Central memory CD8-positive, alpha-beta T cell (primary cell): ENCODE results near the gene ZNF618.
A peak's percentile ranks its signal among the peaks of the same experiment; 100 is the strongest.

Source experiments
- ATAC-seq: fragments of 150-1000 bp; cut with Tn5 transposase; replicated peaks from 2 replicates; pipeline ENCODE4 v1.10.0; 2022; ENCODE audit warnings: mild to moderate bottlenecking, moderate FRiP score, moderate number of reproducible peaks; ENCODE audit not compliant: poor library complexity, severe bottlenecking; ENCODE audit errors: extremely low read depth
- DNase-seq, 2 donors: peaks; one replicate each; pipeline ENCODE4 v3.0.0; 2021; ENCODE audit warnings: low spot score in 2 of 2
- H3K27ac Mint-ChIP-seq: one replicate; pipeline ENCODE4 v1.8.0; 2022; ENCODE audit warnings: low read depth, mild to moderate bottlenecking, moderate library complexity, mixed read lengths
- H3K27me3 Mint-ChIP-seq: one replicate; pipeline ENCODE4 v1.8.0; 2022; ENCODE audit warnings: mixed read lengths
- H3K36me3 Mint-ChIP-seq: one replicate; pipeline ENCODE4 v1.8.0; 2022; ENCODE audit warnings: mild to moderate bottlenecking, moderate library complexity, mixed read lengths; ENCODE audit not compliant: insufficient read depth
- H3K4me1 Mint-ChIP-seq: one replicate; pipeline ENCODE4 v1.8.0; 2022; ENCODE audit warnings: mixed read lengths
- H3K4me3 Mint-ChIP-seq: one replicate; pipeline ENCODE4 v1.8.0; 2022; ENCODE audit warnings: mild to moderate bottlenecking, moderate library complexity, mixed read lengths
- H3K9me3 Mint-ChIP-seq: one replicate; pipeline ENCODE4 v1.8.0; 2022; ENCODE audit warnings: mixed read lengths

The ZNF618 gene

GRCh38 chr9:114084282-114085073 lies 208.4 kb downstream of the ZNF618 start:
- DNase-seq (no peak), ATAC-seq (no peak)
- Mint-ChIP-seq H3K4me1 (no peaks in the 10 kb centered on the region), H3K27ac (no peak overlapping the region), H3K27me3 (peaks cover 21% of the 10 kb centered on the region), H3K9me3 (no peaks in the 10 kb centered on the region), H3K4me3 (no peak overlapping the region), H3K36me3 (no peaks in the 10 kb centered on the region)

- no peaks in the 10 kb centered on the region for H3K9me3 Mint-ChIP-seq
- H3K36me3 Mint-ChIP-seq = no peaks in the 10 kb centered on the region
- no peak overlapping the region for H3K4me3 Mint-ChIP-seq
- peaks cover 31% of the 10 kb centered on the region for H3K27me3 Mint-ChIP-seq
- no peaks in the 10 kb centered on the region for H3K4me1 Mint-ChIP-seq
- H3K27ac Mint-ChIP-seq = no peak overlapping the region
- DNase-seq (no peak), ATAC-seq (no peak)
Observed at GRCh38 chr9:114085387-114085789, 209.3 kb downstream of the ZNF618 start.

- DNase-seq (no peak), ATAC-seq (no peak)
- H3K36me3 Mint-ChIP-seq = no peaks in the 10 kb centered on the region
- no peak overlapping the region for H3K4me3 Mint-ChIP-seq
- no peaks in the 10 kb centered on the region for H3K4me1 Mint-ChIP-seq
- H3K27ac Mint-ChIP-seq = no peak overlapping the region
- H3K27me3 Mint-ChIP-seq = peaks cover 37% of the 10 kb centered on the region
- no peaks in the 10 kb centered on the region for H3K9me3 Mint-ChIP-seq
Observed at GRCh38 chr9:114086009-114086408, 209.9 kb downstream of the ZNF618 start.

GRCh38 chr9:114086607-114087006 lies 210.5 kb downstream of the ZNF618 start:
- H3K27ac Mint-ChIP-seq = no peak overlapping the region
- DNase-seq = no peak
- no peak overlapping the region for H3K4me3 Mint-ChIP-seq
- no peak for ATAC-seq
- no peaks in the 10 kb centered on the region for H3K36me3 Mint-ChIP-seq
- H3K27me3 Mint-ChIP-seq = peaks cover 37% of the 10 kb centered on the region
- no peaks in the 10 kb centered on the region for H3K4me1 Mint-ChIP-seq
- H3K9me3 Mint-ChIP-seq = no peaks in the 10 kb centered on the region

- H3K27ac Mint-ChIP-seq = no peak overlapping the region
- ATAC-seq (no peak), DNase-seq (no peak)
- H3K9me3 Mint-ChIP-seq = no peaks in the 10 kb centered on the region
- H3K27me3 Mint-ChIP-seq = peaks cover 37% of the 10 kb centered on the region
- H3K4me1 Mint-ChIP-seq = no peaks in the 10 kb centered on the region
- no peaks in the 10 kb centered on the region for H3K36me3 Mint-ChIP-seq
- no peak overlapping the region for H3K4me3 Mint-ChIP-seq
Observed at GRCh38 chr9:114087721-114088120, 211.6 kb downstream of the ZNF618 start.

- Mint-ChIP-seq H3K27ac (no peak overlapping the region), H3K27me3 (peaks cover 37% of the 10 kb centered on the region), H3K9me3 (no peaks in the 10 kb centered on the region), H3K36me3 (no peaks in the 10 kb centered on the region), H3K4me1 (no peaks in the 10 kb centered on the region), H3K4me3 (no peak overlapping the region)
- DNase-seq (no peak), ATAC-seq (no peak)
Observed at GRCh38 chr9:114088571-114089170, 212.6 kb downstream of the ZNF618 start.

GRCh38 chr9:114089206-114089840 lies 213.2 kb downstream of the ZNF618 start:
- Mint-ChIP-seq H3K4me3 (no peak overlapping the region), H3K27ac (peak overlapping the region; percentile 68), H3K27me3 (peaks cover 40% of the 10 kb centered on the region), H3K36me3 (no peaks in the 10 kb centered on the region), H3K4me1 (no peaks in the 10 kb centered on the region), H3K9me3 (no peaks in the 10 kb centered on the region)
- DNase-seq = no peak
- no peak for ATAC-seq

GRCh38 chr9:114090798-114091197 lies 214.7 kb downstream of the ZNF618 start:
- no peak overlapping the region for H3K4me3 Mint-ChIP-seq
- DNase-seq (no peak), ATAC-seq (no peak)
- H3K27me3 Mint-ChIP-seq = peaks cover 54% of the 10 kb centered on the region
- no peaks in the 10 kb centered on the region for H3K9me3 Mint-ChIP-seq
- H3K36me3 Mint-ChIP-seq = no peaks in the 10 kb centered on the region
- H3K4me1 Mint-ChIP-seq = no peaks in the 10 kb centered on the region
- H3K27ac Mint-ChIP-seq = no peak overlapping the region

- Mint-ChIP-seq H3K27me3 (peaks cover 54% of the 10 kb centered on the region), H3K27ac (no peak overlapping the region), H3K4me3 (no peak overlapping the region), H3K4me1 (no peaks in the 10 kb centered on the region), H3K36me3 (no peaks in the 10 kb centered on the region), H3K9me3 (no peaks in the 10 kb centered on the region)
- DNase-seq = no peak
- no peak for ATAC-seq
Observed at GRCh38 chr9:114091711-114092110, 215.6 kb downstream of the ZNF618 start.

GRCh38 chr9:114092336-114092735 lies 216.2 kb downstream of the ZNF618 start:
- no peak for ATAC-seq
- H3K4me3 Mint-ChIP-seq = no peak overlapping the region
- H3K27ac Mint-ChIP-seq = no peak overlapping the region
- H3K9me3 Mint-ChIP-seq = no peaks in the 10 kb centered on the region
- peaks cover under 1% of the 10 kb centered on the region for H3K4me1 Mint-ChIP-seq
- DNase-seq = no peak
- no peaks in the 10 kb centered on the region for H3K36me3 Mint-ChIP-seq
- H3K27me3 Mint-ChIP-seq = peaks cover 54% of the 10 kb centered on the region

GRCh38 chr9:114093031-114093471 lies 216.9 kb downstream of the ZNF618 start:
- peaks cover 58% of the 10 kb centered on the region for H3K27me3 Mint-ChIP-seq
- DNase-seq = no peak
- no peaks in the 10 kb centered on the region for H3K36me3 Mint-ChIP-seq
- H3K27ac Mint-ChIP-seq = no peak overlapping the region
- ATAC-seq = no peak
- no peaks in the 10 kb centered on the region for H3K9me3 Mint-ChIP-seq
- no peak overlapping the region for H3K4me3 Mint-ChIP-seq
- H3K4me1 Mint-ChIP-seq = peaks cover 5% of the 10 kb centered on the region

- no peaks in the 10 kb centered on the region for H3K9me3 Mint-ChIP-seq
- ATAC-seq (no peak), DNase-seq (no peak)
- peaks cover 61% of the 10 kb centered on the region for H3K27me3 Mint-ChIP-seq
- H3K4me3 Mint-ChIP-seq = no peak overlapping the region
- H3K36me3 Mint-ChIP-seq = no peaks in the 10 kb centered on the region
- no peak overlapping the region for H3K27ac Mint-ChIP-seq
- H3K4me1 Mint-ChIP-seq = peaks cover 5% of the 10 kb centered on the region
Observed at GRCh38 chr9:114093761-114094505, 217.8 kb downstream of the ZNF618 start.
